ENCODE data around the gene EN1. TPM values are rescaled to one million over a fixed set of nuclear protein-coding genes. Genes with fewer than 3 reads are reported as not detected.
A peak's percentile ranks its signal among the peaks of the same experiment; 100 is the strongest.

Gene EN1
- total RNA-seq, 1 experiment from 2014 or later: not detected

DNA sequence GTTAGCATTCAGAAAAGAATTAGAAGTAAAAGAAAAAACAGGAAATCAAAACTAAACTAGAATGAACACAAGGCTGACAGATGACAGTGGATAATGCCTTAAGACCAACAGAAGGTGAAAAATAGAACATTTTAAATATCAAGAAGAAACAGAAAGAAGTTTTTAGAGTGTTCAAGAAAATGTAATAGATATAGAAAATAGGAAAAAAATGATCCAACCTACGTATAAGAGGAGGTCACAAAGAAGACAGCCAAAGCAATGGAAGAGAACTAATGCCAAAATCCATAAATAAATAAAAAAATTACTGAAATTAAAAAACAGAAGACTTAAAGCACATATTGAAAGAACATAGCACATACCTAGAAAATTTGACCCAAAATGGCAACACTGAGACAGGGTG, 42.5 kb upstream of the EN1 start:
- Mint-ChIP-seq H3K27me3 (ENCODE audit: low read depth) (peaks cover 4% of the 10 kb centered on the region; the same call in 1 of the 2 replicates), H3K9me3 (peaks cover 28% of the 10 kb centered on the region), H3K27ac (no peak overlapping the region), H3K4me3 (no peak overlapping the region), H3K4me1 (no peaks in the 10 kb centered on the region), H3K36me3 (peaks cover 14% of the 10 kb centered on the region)
- DNase-seq (ENCODE audit: low spot score) (no peak), ATAC-seq (no peak)
- POLR2A ChIA-PET: no interaction called here
- TF ChIP-seq CBFB (CRISPR knock-in tag; IDR thresholded peaks at IDR 0.05; ENCODE audit: low read depth) (no peak), ZNF121 (CRISPR knock-in tag; IDR thresholded peaks at IDR 0.05) (no peak), MLX (CRISPR knock-in tag; IDR thresholded peaks at IDR 0.05) (no peak), ZNF317 (CRISPR knock-in tag; IDR thresholded peaks at IDR 0.05; ENCODE audit: borderline replicate concordance, low read depth) (no peak)
- TF ChIP-seq, protein P1, sequence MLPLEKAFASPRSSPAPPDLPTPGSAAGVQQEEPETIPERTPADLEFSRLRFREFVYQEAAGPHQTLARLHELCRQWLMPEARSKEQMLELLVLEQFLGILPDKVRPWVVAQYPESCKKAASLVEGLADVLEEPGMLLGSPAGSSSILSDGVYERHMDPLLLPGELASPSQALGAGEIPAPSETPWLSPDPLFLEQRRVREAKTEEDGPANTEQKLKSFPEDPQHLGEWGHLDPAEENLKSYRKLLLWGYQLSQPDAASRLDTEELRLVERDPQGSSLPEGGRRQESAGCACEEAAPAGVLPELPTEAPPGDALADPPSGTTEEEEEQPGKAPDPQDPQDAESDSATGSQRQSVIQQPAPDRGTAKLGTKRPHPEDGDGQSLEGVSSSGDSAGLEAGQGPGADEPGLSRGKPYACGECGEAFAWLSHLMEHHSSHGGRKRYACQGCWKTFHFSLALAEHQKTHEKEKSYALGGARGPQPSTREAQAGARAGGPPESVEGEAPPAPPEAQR (CRISPR knock-in tag; IDR thresholded peaks at IDR 0.05): no peak
- TF ChIP-seq, protein P2, sequence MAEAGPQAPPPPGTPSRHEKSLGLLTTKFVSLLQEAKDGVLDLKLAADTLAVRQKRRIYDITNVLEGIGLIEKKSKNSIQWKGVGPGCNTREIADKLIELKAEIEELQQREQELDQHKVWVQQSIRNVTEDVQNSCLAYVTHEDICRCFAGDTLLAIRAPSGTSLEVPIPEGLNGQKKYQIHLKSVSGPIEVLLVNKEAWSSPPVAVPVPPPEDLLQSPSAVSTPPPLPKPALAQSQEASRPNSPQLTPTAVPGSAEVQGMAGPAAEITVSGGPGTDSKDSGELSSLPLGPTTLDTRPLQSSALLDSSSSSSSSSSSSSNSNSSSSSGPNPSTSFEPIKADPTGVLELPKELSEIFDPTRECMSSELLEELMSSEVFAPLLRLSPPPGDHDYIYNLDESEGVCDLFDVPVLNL (CRISPR knock-in tag; IDR thresholded peaks at IDR 0.05; ENCODE audit: borderline replicate concordance, low read depth): no peak
- CTCF ChIA-PET: no interaction called here

GRCh38 chr2:118883792-118884191, 36.3 kb upstream of the EN1 start:
- H3K27ac Mint-ChIP-seq: no peak overlapping the region
- TF ChIP-seq E2F5 (CRISPR knock-in tag; IDR thresholded peaks at IDR 0.05) (no peak), ELF4 (CRISPR knock-in tag; IDR thresholded peaks at IDR 0.05; ENCODE audit: low read depth) (no peak), CREB1 (CRISPR knock-in tag; IDR thresholded peaks at IDR 0.05) (no peak), FOXJ3 (CRISPR knock-in tag; IDR thresholded peaks at IDR 0.05; ENCODE audit: borderline replicate concordance) (no peak), NFATC4 (CRISPR knock-in tag; IDR thresholded peaks at IDR 0.05) (no peak), TP53 (CRISPR knock-in tag; IDR thresholded peaks at IDR 0.05) (no peak), ZNF425 (CRISPR knock-in tag; conservative IDR thresholded peaks at IDR 0.05) (no peak)
- ATAC-seq (no peak), DNase-seq (ENCODE audit: low spot score) (no peak)
- H3K4me3 Mint-ChIP-seq: no peak overlapping the region
- POLR2A ChIA-PET: no interaction called here
- H3K4me1 Mint-ChIP-seq: peaks cover 10% of the 10 kb centered on the region
- CTCF ChIA-PET: interaction anchor here (3.1 kb wide), 1 partner anchor 124 kb away, joined by 18 read pairs; no protein-coding TSS in a partner anchor
- peaks cover under 1% of the 10 kb centered on the region; the same call in 1 of the 2 replicates for H3K36me3 Mint-ChIP-seq
- peaks cover 5% of the 10 kb centered on the region for H3K9me3 Mint-ChIP-seq
- H3K27me3 Mint-ChIP-seq (ENCODE audit: low read depth): peaks cover 28% of the 10 kb centered on the region

DNA sequence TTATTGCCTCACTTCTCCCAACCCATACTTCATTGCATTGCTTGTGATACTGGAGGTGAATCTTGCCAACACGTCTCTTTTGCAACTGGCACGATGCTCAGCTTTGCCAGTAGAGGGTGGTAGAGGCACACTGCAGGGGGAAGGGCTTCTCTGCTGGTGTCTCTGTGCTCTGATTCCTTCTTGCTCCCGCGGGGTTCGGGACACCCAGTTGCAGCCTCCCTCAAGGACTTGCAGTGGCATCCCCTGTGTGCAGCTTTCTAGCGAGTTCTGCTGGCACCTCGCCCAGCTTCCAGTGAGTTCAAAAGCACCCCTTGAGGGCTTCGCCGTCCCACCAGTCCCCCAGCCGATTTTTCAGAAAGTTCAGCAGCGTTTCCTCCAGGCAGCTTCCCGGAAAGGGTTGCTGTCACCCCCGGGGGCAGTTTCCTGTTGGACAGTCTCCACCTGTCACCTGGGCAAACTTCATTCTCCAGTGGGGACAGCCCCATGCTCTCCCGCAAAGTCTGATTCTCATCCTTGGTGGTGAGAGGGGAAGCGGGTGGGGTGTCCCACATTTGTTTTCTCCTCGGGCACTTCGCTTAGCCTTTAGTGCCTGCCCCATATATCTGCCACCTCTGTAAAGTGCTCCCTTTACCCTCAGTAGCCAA, 35.4 kb upstream of the EN1 start:
- Mint-ChIP-seq H3K4me1 (peaks cover 10% of the 10 kb centered on the region), H3K4me3 (peak overlapping the region; percentile 64), H3K36me3 (no peaks in the 10 kb centered on the region), H3K9me3 (no peaks in the 10 kb centered on the region), H3K27ac (no peak overlapping the region), H3K27me3 (ENCODE audit: low read depth) (peaks cover 32% of the 10 kb centered on the region)
- ATAC-seq (peak; percentile 80), DNase-seq (ENCODE audit: low spot score) (peak; percentile 76)
- ChIA-PET CTCF (interaction anchor here (0.6 to 3.1 kb wide), 18 partner anchors 21 to 714 kb away, joined by 3 to 18 read pairs (median 4); no protein-coding TSS in a partner anchor), POLR2A (no interaction called here)
- TF ChIP-seq MYBL2 (CRISPR knock-in tag; IDR thresholded peaks at IDR 0.05) (no peak), ELF4 (CRISPR knock-in tag; IDR thresholded peaks at IDR 0.05; ENCODE audit: low read depth) (no peak), ZNF423 (CRISPR knock-in tag; IDR thresholded peaks at IDR 0.05) (no peak), ZNF416 (CRISPR knock-in tag; IDR thresholded peaks at IDR 0.05) (no peak), SMAD4 (CRISPR knock-in tag; IDR thresholded peaks at IDR 0.05) (no peak), ZNF317 (CRISPR knock-in tag; IDR thresholded peaks at IDR 0.05; ENCODE audit: borderline replicate concordance, low read depth) (no peak), CTCF (IDR thresholded peaks at IDR 0.05) (peak; percentile 78), ETV6 (CRISPR knock-in tag; IDR thresholded peaks at IDR 0.05) (peak; percentile 77), NR2C2 (CRISPR knock-in tag; IDR thresholded peaks at IDR 0.05) (no peak), ZNF396 (CRISPR knock-in tag; IDR thresholded peaks at IDR 0.05; ENCODE audit: borderline replicate concordance) (no peak)
